OCI-M2 (cell line): Measurements from ENCODE around the gene CNKSR1.

ENCODE experiments used
- DNase-seq: peaks from one replicate; lab custom pipeline; 2025; ENCODE audit not compliant: unreplicated experiment; lab: John Stamatoyannopoulos, UW

Gene CNKSR1

DNA sequence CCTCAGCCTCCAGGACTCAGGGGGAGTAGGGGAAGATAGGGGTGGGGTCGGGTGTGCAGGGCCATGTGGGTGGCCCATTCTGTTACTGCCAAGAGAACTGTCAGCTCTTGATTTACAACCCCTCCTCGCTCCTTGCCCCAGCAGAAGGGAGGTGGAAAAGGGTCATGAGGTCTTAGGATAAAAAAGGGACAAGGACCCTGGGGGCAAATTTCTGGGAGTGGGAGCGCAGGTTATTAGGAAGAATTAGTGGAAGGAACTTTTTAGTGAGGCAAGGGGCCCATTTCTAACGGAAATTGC lies 17.6 kb upstream of the CNKSR1 start:
- no peak for DNase-seq

DNA sequence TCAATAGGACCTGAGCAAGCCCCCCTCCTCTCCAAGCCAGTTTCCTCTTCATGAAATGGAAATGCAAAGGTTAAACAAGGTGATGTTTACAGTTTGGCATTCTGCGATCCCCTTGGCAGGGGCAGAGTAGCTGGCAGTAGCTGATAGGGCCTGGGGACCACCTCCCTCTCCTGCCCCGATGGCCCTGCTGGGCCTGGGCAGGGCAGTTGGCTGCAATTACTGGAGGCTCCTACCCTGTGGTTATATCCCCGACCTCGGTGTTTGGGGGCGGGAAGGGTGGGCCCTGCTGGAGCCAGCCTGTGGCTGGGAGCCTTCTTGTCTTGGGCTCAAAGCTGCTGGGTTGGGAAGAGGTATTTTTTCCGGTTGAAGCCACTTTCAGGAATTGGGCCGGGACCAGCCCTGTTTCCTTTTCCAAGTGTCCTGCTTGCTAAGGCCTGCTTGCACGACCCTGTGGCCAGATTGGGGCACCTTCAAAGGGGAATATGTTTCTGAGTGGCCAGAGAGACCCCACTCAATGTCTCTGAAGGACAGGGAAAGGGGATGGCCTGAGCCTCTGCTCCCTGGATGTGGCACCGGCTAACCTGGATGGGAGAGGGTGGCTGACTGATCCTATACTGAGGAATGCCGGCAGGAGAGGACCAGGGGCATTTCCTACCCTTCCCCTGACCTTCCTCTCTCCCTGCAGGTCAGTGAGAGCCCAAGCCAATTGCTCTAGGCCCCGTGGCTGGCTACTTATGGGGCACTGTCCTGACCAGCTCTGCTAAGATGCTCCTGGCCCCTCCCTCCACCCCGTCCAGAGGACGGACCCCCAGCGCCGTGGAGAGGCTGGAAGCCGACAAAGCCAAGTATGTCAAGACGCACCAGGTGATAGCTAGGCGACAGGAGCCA lies 16.5 kb upstream of the CNKSR1 start:
- DNase-seq = no peak

DNA sequence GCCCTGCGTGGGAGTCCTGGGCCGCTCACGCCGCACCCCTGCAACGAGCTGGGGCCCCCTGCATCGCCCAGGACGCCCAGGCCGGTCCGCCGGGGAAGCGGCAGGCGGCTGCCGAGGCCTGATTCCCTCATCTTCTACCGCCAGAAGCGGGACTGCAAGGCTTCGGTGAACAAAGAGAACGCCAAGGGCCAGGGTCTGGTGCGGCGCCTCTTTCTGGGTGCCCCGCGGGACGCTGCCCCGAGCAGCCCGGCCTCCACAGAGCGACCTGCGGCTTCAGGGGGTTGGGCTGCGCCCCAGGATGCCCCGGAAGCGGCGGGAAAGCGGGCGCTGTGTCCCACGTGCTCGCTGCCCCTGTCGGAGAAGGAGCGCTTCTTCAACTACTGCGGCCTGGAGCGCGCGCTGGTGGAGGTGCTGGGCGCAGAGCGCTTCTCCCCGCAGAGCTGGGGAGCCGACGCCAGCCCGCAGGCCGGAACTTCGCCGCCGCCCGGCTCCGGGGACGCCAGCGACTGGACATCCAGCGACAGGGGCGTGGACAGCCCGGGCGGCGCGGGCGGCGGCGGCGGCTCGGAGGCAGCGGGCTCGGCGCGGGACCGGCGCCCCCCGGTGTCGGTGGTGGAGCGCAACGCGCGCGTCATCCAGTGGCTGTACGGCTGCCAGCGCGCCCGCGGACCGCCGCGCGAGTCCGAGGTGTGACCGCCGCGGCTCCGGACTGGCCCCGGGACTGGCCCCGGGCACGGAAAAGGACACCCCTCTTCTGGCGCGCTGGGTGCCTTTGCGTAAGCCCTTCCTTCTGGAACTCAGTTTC lies 15.7 kb upstream of the CNKSR1 start:
- DNase-seq = no peak

DNA sequence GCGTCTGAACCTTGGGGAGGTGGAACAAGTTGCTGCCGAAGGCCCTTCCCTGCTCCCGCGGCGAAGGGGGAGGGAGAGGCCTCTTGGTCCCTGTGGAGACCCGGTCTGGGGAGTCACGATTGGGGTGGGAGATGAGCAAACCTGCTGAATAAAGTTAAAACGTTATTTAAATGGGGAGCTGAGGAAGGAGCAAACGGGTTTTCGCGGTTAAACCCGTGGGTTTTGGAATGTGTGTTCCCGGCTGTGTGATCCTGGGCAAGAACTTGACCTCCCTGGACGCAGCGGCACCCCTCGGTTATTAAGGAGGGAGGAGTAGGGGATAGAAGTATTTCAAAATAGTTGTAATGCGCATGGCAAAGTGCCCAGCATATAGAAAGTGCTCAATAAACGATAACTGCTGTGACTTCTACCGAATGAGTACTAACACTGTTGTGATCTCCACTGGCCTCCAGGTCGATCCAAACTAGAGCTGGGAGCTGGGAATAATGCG lies 15.0 kb upstream of the CNKSR1 start:
- DNase-seq = no peak

DNA sequence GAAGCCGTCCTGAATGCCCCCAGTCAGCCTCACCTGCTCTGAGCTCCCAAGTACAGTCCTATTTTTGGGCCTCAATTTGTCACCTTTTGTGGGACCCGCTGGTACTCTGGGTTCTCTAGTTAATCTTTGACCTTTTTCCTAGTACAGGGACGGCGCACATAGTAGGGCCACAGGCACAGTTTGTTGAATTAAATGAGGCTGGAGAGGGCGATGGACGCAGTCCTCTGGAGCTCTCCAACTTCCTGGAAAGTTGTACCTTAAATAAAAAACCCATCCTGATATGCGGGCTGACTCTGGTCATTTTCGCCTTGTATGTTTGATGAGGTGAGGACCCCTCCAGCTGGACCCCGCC lies 13.6 kb upstream of the CNKSR1 start:
- DNase-seq = no peak

DNA sequence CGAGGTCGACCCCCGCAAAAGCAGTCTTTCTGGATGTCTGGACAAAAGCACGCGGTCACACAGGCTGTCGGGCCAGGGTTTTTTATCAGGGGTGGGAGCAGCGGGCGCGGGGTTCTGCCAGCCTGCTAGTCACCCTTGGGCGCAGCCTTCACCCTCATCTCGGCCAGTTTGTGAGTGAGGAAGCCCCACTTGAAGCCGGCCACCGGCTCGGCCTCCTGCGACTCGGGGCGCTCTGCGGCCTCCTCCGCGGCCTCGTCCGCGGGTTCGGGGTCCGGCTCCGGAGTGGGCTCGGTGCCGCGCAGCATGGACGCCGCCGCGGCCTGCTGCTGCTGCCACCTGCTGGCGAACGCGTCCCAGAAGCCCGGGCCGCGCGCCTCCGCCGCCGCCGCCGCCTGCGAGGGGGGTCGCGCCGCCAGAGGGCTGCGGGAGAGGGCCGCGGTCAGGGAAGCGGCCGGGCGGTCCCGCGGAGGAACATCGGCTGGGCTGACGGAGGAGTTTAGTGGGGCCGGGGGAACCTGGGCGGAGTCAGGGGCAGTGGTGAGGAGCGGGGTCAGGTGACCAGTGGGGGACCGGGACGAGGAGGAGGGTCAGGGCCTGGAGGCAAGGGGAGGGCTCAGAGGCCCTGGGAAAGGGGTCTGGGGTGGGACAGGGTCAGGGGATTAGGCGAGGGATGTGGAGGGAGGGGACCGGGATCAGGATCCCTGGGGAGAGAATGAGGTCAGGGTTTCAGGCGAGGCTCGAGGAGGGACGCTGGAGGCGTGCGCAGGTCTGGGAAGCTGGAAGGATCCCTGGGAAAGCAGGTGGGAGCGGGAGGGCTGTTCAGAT lies 13.0 kb upstream of the CNKSR1 start:
- no peak for DNase-seq

DNA sequence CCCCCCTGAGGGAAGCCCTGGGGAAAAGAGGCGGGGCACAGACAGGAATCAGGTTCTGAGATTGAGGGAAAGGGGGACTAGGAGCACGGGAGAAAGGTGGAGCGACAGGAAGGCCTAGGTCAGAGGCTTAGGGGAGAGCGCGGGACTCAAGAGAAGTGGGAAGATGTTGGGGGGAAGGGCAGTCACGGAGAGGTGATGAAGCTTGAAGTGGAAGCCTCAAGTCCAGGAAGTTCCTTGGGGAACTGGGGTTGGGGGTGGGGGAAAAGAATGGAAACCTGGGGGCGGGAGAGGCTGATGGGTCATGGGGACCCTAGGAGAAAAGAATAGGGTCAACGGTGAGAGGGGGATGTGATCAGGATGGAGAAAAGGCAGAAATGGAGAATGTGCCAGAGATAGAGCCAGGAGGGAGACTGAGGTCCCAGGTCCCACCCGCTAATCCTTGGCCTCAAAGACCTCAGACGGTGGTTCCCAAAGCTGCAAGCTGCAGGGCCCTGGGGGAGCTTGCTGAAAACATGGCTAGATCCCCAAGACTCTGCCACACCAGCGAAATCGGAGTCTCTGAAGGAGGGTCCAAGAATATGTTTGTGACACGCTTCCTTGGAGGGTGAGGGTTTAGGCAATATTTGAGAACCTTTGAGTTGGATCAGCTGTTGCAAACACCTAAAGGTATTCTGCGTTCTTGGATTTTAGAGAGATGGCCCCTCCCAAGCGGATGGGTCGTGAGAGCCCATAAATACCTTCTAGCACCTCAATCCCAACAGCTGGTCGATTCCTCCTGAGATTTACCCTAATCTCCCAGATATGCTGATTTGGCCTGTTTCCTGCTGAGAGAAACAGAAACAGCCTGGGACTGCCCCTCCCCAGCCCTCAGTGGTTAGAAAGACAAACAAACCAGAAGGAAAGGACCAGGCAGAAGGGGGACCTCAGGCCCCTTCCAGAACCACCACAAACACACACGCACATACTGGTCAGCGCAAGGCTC lies 12.1 kb upstream of the CNKSR1 start:
- DNase-seq = no peak

DNA sequence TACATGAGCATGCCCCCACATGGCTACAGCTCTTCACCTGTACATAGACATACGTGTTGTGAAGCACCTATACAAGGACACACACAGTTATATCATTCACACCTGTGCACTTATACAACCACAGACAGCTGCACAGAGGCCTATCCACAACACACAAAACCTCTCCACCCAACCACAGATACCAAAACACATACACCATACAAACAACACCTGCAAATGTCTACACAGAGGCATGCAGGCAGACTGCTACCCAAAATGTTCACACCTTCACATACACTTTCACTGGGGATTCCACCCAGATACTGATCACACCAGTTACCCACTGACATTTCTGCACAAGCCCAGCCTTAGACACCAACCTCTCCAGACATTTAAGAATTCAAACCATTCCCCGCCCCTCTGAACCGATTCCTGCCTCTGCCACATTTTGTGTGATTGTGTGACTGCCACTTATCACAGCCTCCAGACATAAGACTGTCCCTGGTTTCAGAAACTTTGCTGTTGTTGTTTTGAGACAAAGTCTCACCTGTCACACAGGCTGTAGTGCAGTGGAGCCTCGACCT lies 10.5 kb upstream of the CNKSR1 start:
- DNase-seq = no peak

DNA sequence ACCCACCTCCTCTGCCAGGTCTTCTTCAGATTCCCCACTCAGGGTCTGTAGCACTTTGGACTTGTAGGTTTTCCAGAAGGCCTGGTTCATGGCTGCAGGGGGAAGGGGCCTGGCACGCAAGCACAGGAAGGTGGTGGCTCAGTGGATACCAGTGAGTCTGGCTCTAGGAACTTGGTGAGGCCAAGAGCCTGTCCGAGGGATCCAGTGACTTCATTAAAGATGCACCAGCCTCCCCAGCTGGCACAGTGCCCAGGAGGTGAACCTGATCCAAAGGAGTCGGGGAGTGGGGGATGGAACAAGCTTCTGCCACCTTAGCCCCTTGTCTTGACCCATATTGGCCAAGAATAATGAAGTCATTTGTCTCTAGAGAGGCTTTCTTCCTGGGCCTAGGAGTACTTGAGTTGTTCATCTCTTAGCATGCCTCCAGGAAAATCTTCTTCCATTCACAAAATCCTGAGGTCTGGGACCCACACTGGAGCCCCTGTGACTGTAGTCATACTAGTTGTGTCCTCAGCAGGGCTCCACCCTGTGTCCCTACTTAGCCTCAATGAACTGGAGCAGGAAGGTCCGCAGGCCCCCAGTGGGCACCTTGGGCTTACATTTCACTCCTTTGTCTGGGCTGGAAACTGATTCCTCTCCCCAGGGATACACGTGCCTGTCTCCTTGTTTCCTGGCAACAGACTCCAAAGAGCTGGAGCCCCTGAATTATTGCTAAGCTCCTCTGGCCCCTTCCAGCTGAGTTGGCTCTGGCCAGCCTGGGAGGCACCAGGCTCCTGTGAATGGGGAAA lies 8.7 kb upstream of the CNKSR1 start, which contains the start of gene C1orf232:
C1orf232 (minus strand) TSS at position 554 of the 788 bp plus-strand sequence; CDS start at position 90, 464 bp downstream.
- no peak for DNase-seq

DNA sequence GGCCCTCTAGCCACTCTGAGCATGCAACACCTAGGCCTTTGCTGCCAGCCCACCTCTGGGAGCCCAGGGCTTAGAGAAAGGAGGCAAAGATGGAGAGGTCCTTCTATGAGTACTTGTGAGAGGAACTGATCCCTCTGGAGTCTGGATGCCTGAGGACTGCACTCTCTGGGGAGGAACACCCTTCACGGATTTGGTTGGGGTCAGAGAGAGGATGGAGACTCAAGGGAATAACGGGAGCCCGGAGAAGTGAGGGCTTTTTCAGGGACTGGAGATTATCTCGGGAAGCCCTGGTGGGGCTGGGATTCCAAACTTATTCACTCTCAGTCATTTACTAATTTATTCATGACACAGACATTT lies 8.1 kb upstream of the CNKSR1 start:
- DNase-seq = no peak

DNA sequence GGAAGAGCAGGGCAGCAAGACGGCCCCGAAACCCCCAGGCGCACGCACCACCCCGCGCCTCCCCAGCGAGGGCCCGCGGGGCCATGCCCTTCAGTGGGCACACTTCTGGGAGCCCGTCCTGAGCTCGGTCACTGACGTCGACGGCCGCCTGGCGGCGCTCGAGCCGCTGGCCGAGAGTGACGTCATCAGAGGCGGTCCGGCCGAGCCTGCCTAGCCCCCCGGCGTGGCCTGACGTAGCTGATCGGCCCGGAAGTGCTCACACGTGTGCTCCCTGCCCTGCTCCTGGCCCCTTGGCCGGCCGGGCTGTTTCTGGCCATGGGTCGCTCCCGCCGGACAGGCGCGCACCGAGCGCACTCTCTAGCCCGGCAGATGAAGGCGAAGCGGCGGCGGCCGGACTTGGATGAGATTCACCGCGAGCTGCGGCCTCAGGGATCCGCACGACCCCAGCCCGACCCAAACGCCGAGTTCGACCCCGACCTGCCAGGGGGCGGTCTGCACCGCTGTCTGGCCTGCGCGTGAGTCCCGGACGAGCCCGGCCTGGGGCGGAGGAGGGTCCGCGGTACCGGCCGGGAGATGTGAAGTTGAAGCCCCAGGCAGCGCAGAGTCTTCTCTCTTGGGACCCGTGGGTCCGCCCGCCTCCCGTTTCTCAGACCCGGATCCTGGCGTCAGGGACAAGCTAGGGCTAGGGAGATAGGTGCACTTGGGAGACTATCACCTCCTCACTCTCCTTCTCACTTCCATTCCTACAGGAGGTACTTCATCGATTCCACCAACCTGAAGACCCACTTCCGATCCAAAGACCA lies 7.4 kb upstream of the CNKSR1 start, which contains the start of gene ZNF593:
ZNF593 (plus strand) TSS at position 240 of the 803 bp plus-strand sequence; CDS start at position 316, 76 bp downstream.
- DNase-seq = peak; percentile 60

DNA sequence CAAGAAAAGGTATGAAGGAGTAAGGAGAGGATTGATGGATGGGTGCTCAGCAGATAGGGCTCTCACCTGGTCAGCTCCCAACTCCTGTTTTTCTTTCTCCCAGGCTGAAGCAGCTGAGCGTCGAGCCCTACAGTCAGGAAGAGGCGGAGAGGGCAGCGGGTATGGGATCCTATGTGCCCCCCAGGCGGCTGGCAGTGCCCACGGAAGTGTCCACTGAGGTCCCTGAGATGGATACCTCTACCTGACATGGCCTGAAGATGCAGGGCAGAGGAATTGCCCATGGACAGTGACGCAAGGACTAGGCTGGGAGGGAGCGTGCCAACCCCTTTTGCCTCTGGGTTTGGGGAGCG lies 6.8 kb upstream of the CNKSR1 start:
- no peak for DNase-seq

DNA sequence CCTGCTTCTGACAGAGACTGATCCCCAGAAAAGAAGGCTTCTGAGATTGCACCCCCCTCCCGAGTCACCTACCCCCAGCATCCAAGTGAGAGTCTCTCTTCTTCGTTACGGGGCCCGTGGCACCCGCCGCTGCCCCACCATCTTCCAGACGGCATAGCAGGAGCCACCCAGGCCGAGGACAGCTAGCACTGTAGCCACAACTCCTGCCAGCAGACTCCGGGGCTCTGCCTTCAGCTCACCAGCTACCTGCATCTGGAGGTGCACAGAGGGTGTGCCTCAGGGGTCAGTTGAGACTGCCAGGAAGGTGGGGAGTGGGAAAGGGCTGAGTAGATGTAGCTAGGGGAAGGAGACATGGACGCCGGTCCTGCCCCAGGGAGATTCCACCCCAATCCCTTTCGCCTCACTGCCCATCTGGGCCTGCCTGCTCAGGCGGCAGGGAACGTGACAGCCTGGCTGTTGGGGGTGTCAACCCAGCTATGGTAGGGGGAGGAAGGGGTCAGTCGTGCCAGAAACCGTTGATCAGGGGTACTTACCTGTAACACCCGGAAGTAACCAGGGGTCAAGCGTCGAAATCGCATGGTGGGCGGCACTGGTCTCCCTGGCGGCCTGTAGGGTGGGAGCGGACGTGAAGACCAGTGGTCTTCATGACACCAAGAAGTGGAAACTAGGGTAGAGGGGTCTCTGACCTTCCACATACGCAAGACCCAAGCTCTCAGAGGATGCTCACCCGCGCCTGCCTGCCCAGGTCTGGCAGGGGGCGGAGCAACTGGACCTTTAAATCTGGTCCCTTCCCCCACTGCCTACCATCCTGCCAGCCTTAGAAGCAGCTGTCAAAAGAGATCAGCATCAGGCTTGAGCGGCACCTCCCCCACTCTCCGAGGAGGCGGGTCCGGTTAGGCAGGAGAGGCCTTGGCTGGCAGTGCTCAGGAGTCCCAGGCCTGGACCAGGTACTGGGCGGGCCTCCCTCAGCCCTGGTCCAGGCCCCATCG lies 5.9 kb upstream of the CNKSR1 start, which contains the start of gene ZNF593OS:
ZNF593OS (minus strand) TSS at position 749 of the 989 bp plus-strand sequence; CDS start at position 578, 171 bp downstream.
- DNase-seq = no peak

DNA sequence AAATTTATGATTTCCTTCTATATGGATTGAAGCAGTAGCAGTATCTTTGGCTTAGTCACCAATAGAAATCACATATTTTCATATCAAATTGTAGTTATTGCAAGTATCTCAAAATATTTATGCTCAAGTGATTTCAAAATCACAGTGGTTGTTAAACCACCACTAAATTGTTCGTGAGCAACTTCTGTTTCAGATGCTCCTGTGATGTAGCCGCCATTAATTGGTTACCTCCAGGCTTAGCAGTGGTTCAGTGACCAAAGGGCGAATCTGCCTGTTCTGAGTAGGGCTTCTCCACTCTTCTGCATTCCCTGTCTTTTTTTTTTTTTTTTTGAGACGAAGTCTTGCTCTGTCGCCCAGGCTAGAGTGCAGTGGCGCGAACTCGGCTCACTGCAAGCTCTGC lies 1.9 kb upstream of the CNKSR1 start:
- no peak for DNase-seq

DNA sequence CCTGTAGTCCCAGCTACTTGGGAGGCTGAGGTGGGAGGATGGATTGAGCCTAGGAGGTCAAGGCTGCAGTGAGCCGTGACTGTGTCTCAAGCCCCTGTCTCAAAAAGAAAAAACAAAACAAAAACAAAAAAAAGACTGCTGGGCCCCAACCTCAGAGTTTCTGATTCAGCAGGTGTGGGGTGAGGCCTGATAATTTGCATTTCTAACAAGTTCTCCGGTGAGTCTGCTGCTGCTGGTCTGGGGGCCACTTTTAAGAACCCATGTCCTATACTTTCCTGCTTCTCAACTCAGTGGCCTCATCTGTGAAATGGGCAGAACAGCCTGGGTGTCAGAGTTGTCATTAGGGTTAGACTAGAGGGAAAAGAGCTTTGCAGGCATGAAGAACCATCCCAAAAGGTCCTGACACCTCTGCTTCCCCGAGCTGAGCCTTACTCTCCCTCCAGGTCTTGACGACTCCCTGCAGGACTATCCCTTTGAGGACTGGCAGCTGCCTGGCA lies 2.8 kb downstream of the CNKSR1 start:
- no peak for DNase-seq

DNA sequence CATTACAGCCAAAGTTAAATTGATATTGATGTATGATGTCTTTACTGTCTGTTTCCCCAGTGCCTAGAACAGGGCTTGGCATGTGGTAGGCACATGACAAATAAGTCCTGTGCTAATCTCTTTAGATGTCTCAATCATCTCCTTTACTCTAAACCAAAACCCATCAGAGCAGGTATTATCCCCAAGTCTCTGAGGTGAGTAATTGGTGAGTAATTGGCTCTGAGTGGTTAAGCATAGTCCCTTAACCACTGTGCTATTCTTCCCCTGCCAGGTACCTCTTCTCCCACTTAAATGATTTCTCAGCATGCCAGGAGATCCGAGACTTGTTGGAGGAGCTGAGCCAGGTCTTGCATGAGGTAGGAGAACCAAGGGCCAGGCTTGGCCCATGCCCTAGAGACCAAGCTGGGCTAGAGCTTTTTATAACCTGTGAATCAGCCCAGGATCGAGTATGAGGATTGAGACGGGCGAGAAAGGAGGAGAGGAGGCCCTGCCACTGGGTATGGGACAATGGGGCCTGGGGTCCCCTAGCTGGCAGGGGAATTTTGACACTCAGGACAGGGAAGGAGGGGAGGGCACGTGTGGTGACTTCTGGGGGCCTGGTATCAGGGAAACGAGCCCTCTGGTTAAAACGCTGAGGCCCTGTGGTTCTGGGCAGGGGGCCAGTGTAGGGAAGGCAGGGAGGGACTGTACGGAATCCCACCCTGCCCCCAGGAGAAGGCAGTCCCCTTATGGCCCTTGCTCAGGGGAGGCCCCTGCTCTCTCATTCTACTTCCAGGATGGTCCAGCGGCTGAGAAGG lies 4.5 kb downstream of the CNKSR1 start:
- no peak for DNase-seq
